HCT116 (cell line): Measurements from ENCODE around the gene CHAC1. TPM values are rescaled to one million over a fixed set of nuclear protein-coding genes. Genes with fewer than 3 reads are reported as not detected.

Experiments used
- ATAC-seq: fragments of 200-7000 bp; cut with Tn5 transposase; 2 replicates; pipeline ENCODE4 v1.9.1; 2020; ENCODE audit warnings: mild to moderate bottlenecking, moderate library complexity
- BruUV-seq: library from RNA; stranded (reverse); fragments of 400-500 nt; replicated peaks from 2 replicates; lab custom pipeline; 2021; lab: Mats Ljungman, UMichigan
- CTCF ChIA-PET: fragments of 300-600 bp; sonication (Branson Sonifier 250); formaldehyde crosslinking; loops from one replicate; lab custom pipeline; 2021; ENCODE audit warnings: antibody characterized with exemption; lab: Charles Lee
- POLR2A ChIA-PET: fragments of 300-600, 350-600 bp; sonication (Branson Sonifier 250); formaldehyde crosslinking; loops from one replicate; lab custom pipeline; 2021; ENCODE audit warnings: antibody characterized with exemption; lab: Charles Lee
- RAD21 ChIA-PET, 2 experiments: fragments of 300-600 bp; sonication (Branson Sonifier 250); formaldehyde crosslinking; loops; one replicate each; lab custom pipeline; 2023; ENCODE audit warnings: low total read pairs in 2 of 2; ENCODE audit not compliant: uncharacterized antibody in 2 of 2, unreplicated experiment in 2 of 2, low non-redundant PET in 1 of 2; lab: Charles Lee
- DNase-seq: peaks from one replicate; pipeline ENCODE4 v3.0.0-alpha.2; 2010; ENCODE audit warnings: low read depth, low spot score
- H2AFZ ChIP-seq: fragments of 200-600 bp; shearing (Covaris generic), sonication (generic); 2 replicates; pipeline ENCODE4 v1.6.1; 2017; ENCODE audit warnings: low read depth, mixed run types, mixed read lengths, antibody characterized with exemption, low read length; ENCODE audit not compliant: poor library complexity, severe bottlenecking
- H3K27ac ChIP-seq: 2 replicates; pipeline ENCODE4 v1.5.1; 2012; ENCODE audit warnings: low read depth, low read length
- H3K27me3 ChIP-seq: fragments of 200-600 bp; sonication (generic); 2 replicates; pipeline ENCODE4 v1.6.1; 2016; ENCODE audit warnings: mixed run types, low read length, mixed read lengths; ENCODE audit not compliant: insufficient read depth
- H3K36me3 ChIP-seq, 2 experiments: fragments of 200-500 bp in 1 of 2; fragments of 200-600 bp in 1 of 2; sonication (Bioruptor generic) in 1 of 2; sonication (generic) in 1 of 2; 2 replicates each; pipeline versions ENCODE4 v1.5.1 to v1.6.1; 2014 to 2016; ENCODE audit warnings: low read length in 2 of 2, inconsistent platforms in 1 of 2, mixed read lengths in 1 of 2, mixed run types in 1 of 2; ENCODE audit not compliant: insufficient read depth in 2 of 2, control insufficient read depth in 1 of 2
- H3K4me1 ChIP-seq, 2 experiments: fragments of 200-600 bp in 1 of 2; sonication (generic) in 1 of 2; 2 replicates each; pipeline versions ENCODE4 v1.5.1 to v1.6.1; 2012 to 2017; ENCODE audit warnings: low read length in 2 of 2, inconsistent platforms in 1 of 2, mild to moderate bottlenecking in 1 of 2, mixed read lengths in 1 of 2, mixed run types in 1 of 2, moderate library complexity in 1 of 2; ENCODE audit not compliant: insufficient read depth in 2 of 2, control insufficient read depth in 1 of 2
- H3K4me2 ChIP-seq: fragments of 200-600 bp; sonication (generic); 2 replicates; pipeline ENCODE4 v1.6.1; 2017; ENCODE audit warnings: mixed run types, low read length, mixed read lengths
- H3K4me3 ChIP-seq, 2 experiments: fragments of 200-600 bp in 1 of 2; sonication (generic) in 1 of 2; replicated peaks in 1 of 2; 2 replicates each; pipeline ENCODE4 v1.5.1; 2011 to 2016; ENCODE audit warnings: low read length in 2 of 2, control low read depth in 1 of 2, low read depth in 1 of 2, mild to moderate bottlenecking in 1 of 2, mixed read lengths in 1 of 2, mixed run types in 1 of 2
- H3K79me2 ChIP-seq: fragments of 200-600 bp; sonication (generic); 2 replicates; pipeline ENCODE4 v1.6.1; 2017; ENCODE audit warnings: mild to moderate bottlenecking, mixed run types, low read length, moderate library complexity, mixed read lengths; ENCODE audit not compliant: insufficient read depth
- H3K9ac ChIP-seq: fragments of 200-600 bp; sonication (generic); 2 replicates; pipeline ENCODE4 v1.6.1; 2016; ENCODE audit warnings: low read length, mixed read lengths
- H3K9me2 ChIP-seq: fragments of 200-600 bp; sonication (generic), shearing (Covaris generic); 2 replicates; pipeline ENCODE4 v1.6.1; 2017; ENCODE audit warnings: mixed run types, mild to moderate bottlenecking, moderate library complexity; ENCODE audit not compliant: insufficient read depth
- H3K9me3 ChIP-seq, 2 experiments: fragments of 200-500 bp in 1 of 2; fragments of 200-600 bp in 1 of 2; sonication (Bioruptor generic) in 1 of 2; sonication (generic) in 1 of 2; 2 replicates each; pipeline ENCODE4 v1.6.1; 2014 to 2017; ENCODE audit warnings: low read length in 2 of 2, mixed read lengths in 2 of 2, inconsistent platforms in 1 of 2, low read depth in 1 of 2, mild to moderate bottlenecking in 1 of 2, mixed run types in 1 of 2, moderate library complexity in 1 of 2; ENCODE audit not compliant: control insufficient read depth in 1 of 2, insufficient read depth in 1 of 2
- H4K20me1 ChIP-seq: fragments of 200-600 bp; sonication (generic), shearing (Covaris generic); 2 replicates; pipeline ENCODE4 v1.6.1; 2017; ENCODE audit warnings: mixed run types, mild to moderate bottlenecking, moderate library complexity; ENCODE audit not compliant: insufficient read depth
- CBX3 ChIP-seq: IDR thresholded peaks from 2 replicates; pipeline ENCODE4 v1.6.1; 2012; ENCODE audit warnings: low read depth
- CEBPB ChIP-seq: IDR thresholded peaks from 2 replicates; pipeline ENCODE4 v1.6.1; 2012; ENCODE audit warnings: low read depth
- EGR1 ChIP-seq: IDR thresholded peaks from 2 replicates; pipeline ENCODE4 v1.6.1; 2012; ENCODE audit warnings: low read depth
- EZH2 ChIP-seq: fragments of 200-600 bp; sonication (generic); IDR thresholded peaks from 2 replicates; pipeline ENCODE4 v1.6.1; 2017; ENCODE audit warnings: antibody characterized with exemption, mixed run types
- EZH2phosphoT487 ChIP-seq: fragments of 200-600 bp; IDR thresholded peaks from 2 replicates; pipeline ENCODE4 v1.6.1; 2018; ENCODE audit warnings: antibody characterized with exemption, borderline replicate concordance
- FOSL1 ChIP-seq: IDR thresholded peaks from 2 replicates; pipeline ENCODE4 v1.6.1; 2012; ENCODE audit warnings: low read depth
- POLR2AphosphoS5 ChIP-seq: IDR thresholded peaks from 2 replicates; pipeline ENCODE4 v1.6.1; 2011; ENCODE audit warnings: mild to moderate bottlenecking, low read depth, low read length, moderate library complexity
- SP1 ChIP-seq: IDR thresholded peaks from 2 replicates; pipeline ENCODE4 v1.6.1; 2012; ENCODE audit warnings: low read depth
- SRF ChIP-seq: IDR thresholded peaks from 2 replicates; pipeline ENCODE4 v1.6.1; 2012; ENCODE audit warnings: low read depth
- YY1 ChIP-seq: IDR thresholded peaks from 2 replicates; pipeline ENCODE4 v1.6.1; 2011; ENCODE audit warnings: low read length, low read depth, moderate library complexity, mild to moderate bottlenecking; ENCODE audit not compliant: insufficient replicate concordance; ENCODE audit errors: extremely low read depth
- intact Hi-C: fragments of 100-400 bp; cut with micrococcal nuclease; formaldehyde crosslinking; loops from 2 replicates; pipeline ENCODE4 v1.10.0; 2022
- total RNA-seq: library from RNA; stranded (reverse); gene quantifications from one replicate; pipeline ENCODE4 v1.2.1, GENCODE V29; 2021; ENCODE audit not compliant: unreplicated experiment
- TF ChIP-seq, protein P1 (sequence below): IDR thresholded peaks from 2 replicates; pipeline ENCODE4 v1.6.1; 2012; ENCODE audit warnings: low read depth

The CHAC1 gene
- total RNA-seq, 1 experiment from 2014 or later = 58.9 TPM

- ChIA-PET POLR2A (no interaction called here), RAD21 (no interaction called here), CTCF (no interaction called here)
- no peak overlapping the region for H2AFZ ChIP-seq
- H3K9me3 ChIP-seq = no peaks in the 10 kb centered on the region
- no peaks in the 10 kb centered on the region for H3K9me2 ChIP-seq
- H3K4me3 ChIP-seq = no peak overlapping the region
- no peak overlapping the region for H3K27ac ChIP-seq
- no peaks in the 10 kb centered on the region for H3K27me3 ChIP-seq
- H3K4me2 ChIP-seq = no peak overlapping the region
- no peaks in the 10 kb centered on the region for H3K4me1 ChIP-seq
- intact Hi-C loops = no loop called here
- BruUV-seq = no TSS peak
- no peak for DNase-seq
- H3K9ac ChIP-seq = no peak overlapping the region
- TF ChIP-seq CEBPB = no peak
- peaks cover 30 to 51% of the 10 kb centered on the region in 2 experiments for H3K36me3 ChIP-seq
- H4K20me1 ChIP-seq = no peaks in the 10 kb centered on the region
- no peak for ATAC-seq
- no peaks in the 10 kb centered on the region; the same call in 1 of the 2 replicates for H3K79me2 ChIP-seq
Observed at GRCh38 chr15:40990789-40991188, 37.5 kb downstream of the CHAC1 start.

DNA sequence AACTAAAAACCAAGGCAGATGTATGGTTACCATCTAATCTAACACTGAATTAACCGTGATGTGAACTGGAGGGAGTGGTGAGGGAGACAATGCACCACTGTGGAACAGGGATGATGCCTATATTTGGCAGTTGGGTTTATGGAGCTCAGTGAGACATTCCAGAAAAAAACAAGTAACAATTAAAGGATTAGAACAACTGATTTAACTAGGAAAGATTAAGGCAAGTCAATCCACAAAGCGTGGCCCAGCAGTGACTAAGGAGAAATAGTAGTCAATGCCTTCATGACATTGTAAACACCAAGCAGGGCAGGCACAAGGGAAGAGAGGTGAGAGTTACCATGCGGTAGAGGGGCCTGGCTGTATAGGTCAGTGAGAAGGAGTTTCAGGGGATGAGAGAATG is 38.1 kb downstream of the CHAC1 start:
- BruUV-seq = no TSS peak
- Histone ChIP-seq H3K27me3 (no peaks in the 10 kb centered on the region), H3K79me2 (no peaks in the 10 kb centered on the region; the same call in 1 of the 2 replicates), H3K9me3 (no peaks in the 10 kb centered on the region), H3K4me3 (no peak overlapping the region), H3K4me1 (no peaks in the 10 kb centered on the region), H2AFZ (no peak overlapping the region), H4K20me1 (no peaks in the 10 kb centered on the region), H3K36me3 (peaks cover 28 to 51% of the 10 kb centered on the region in 2 experiments; a peak in 3 of 4 replicates), H3K9ac (no peak overlapping the region), H3K27ac (no peak overlapping the region), H3K9me2 (no peaks in the 10 kb centered on the region), H3K4me2 (no peak overlapping the region)
- intact Hi-C loops = no loop called here
- POLR2A ChIA-PET = no interaction called here
- TF ChIP-seq EZH2phosphoT487 (no peak), YY1 (no peak), FOSL1 (no peak), CBX3 (no peak), SP1 (no peak), EZH2 (no peak), CEBPB (no peak), SRF (no peak), EGR1 (no peak), POLR2AphosphoS5 (no peak)
- TF ChIP-seq, protein P1, sequence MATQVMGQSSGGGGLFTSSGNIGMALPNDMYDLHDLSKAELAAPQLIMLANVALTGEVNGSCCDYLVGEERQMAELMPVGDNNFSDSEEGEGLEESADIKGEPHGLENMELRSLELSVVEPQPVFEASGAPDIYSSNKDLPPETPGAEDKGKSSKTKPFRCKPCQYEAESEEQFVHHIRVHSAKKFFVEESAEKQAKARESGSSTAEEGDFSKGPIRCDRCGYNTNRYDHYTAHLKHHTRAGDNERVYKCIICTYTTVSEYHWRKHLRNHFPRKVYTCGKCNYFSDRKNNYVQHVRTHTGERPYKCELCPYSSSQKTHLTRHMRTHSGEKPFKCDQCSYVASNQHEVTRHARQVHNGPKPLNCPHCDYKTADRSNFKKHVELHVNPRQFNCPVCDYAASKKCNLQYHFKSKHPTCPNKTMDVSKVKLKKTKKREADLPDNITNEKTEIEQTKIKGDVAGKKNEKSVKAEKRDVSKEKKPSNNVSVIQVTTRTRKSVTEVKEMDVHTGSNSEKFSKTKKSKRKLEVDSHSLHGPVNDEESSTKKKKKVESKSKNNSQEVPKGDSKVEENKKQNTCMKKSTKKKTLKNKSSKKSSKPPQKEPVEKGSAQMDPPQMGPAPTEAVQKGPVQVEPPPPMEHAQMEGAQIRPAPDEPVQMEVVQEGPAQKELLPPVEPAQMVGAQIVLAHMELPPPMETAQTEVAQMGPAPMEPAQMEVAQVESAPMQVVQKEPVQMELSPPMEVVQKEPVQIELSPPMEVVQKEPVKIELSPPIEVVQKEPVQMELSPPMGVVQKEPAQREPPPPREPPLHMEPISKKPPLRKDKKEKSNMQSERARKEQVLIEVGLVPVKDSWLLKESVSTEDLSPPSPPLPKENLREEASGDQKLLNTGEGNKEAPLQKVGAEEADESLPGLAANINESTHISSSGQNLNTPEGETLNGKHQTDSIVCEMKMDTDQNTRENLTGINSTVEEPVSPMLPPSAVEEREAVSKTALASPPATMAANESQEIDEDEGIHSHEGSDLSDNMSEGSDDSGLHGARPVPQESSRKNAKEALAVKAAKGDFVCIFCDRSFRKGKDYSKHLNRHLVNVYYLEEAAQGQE = no peak
- DNase-seq (no peak), ATAC-seq (no peak)
- CTCF ChIA-PET = no interaction called here
- RAD21 ChIA-PET = no interaction called here
